COLO668 (cell line): ENCODE measurements around the gene VPS13D.

Source experiments
- DNase-seq: peaks from one replicate; lab custom pipeline; 2025; ENCODE audit not compliant: unreplicated experiment; lab: John Stamatoyannopoulos, UW

The VPS13D gene

GRCh38 chr1:12417389-12417788 is 187.6 kb downstream of the VPS13D start:
- no peak for DNase-seq

GRCh38 chr1:12420171-12420570 is 190.3 kb downstream of the VPS13D start:
- DNase-seq, result no peak

- no peak for DNase-seq
Observed at GRCh38 chr1:12422488-12422887, 192.7 kb downstream of the VPS13D start.

GRCh38 chr1:12424087-12424529 is 194.3 kb downstream of the VPS13D start:
- DNase-seq, result no peak

GRCh38 chr1:12424793-12425192 is 195.0 kb downstream of the VPS13D start:
- DNase-seq, result no peak

- no peak for DNase-seq
Observed at GRCh38 chr1:12426030-12426429, 196.2 kb downstream of the VPS13D start.

- no peak for DNase-seq
Observed at GRCh38 chr1:12428334-12428733, 198.5 kb downstream of the VPS13D start.

- no peak for DNase-seq
Observed at GRCh38 chr1:12430525-12430924, 200.7 kb downstream of the VPS13D start.

- no peak for DNase-seq
Observed at GRCh38 chr1:12432897-12433296, 203.1 kb downstream of the VPS13D start.

- peak; percentile 29 for DNase-seq
Observed at GRCh38 chr1:12433323-12434053, 203.7 kb downstream of the VPS13D start.

- DNase-seq, result no peak
Observed at GRCh38 chr1:12434174-12434573, 204.3 kb downstream of the VPS13D start.

GRCh38 chr1:12434686-12435085 is 204.9 kb downstream of the VPS13D start:
- DNase-seq, result no peak

- no peak for DNase-seq
Observed at GRCh38 chr1:12435639-12436344, 206.0 kb downstream of the VPS13D start.

GRCh38 chr1:12436345-12436658 is 206.5 kb downstream of the VPS13D start:
- DNase-seq, result no peak

GRCh38 chr1:12436817-12437599 is 207.2 kb downstream of the VPS13D start:
- DNase-seq, result no peak

- no peak for DNase-seq
Observed at GRCh38 chr1:12437629-12438028, 207.8 kb downstream of the VPS13D start.

GRCh38 chr1:12438349-12438924 is 208.6 kb downstream of the VPS13D start:
- no peak for DNase-seq

GRCh38 chr1:12439073-12439472 is 209.2 kb downstream of the VPS13D start:
- DNase-seq, result no peak

GRCh38 chr1:12441414-12442105 is 211.7 kb downstream of the VPS13D start:
- DNase-seq, result no peak

GRCh38 chr1:12442217-12442616 is 212.4 kb downstream of the VPS13D start:
- no peak for DNase-seq

GRCh38 chr1:12443151-12443550 is 213.3 kb downstream of the VPS13D start:
- DNase-seq, result no peak
